Measurements from ENCODE around the gene CNIH4.

GRCh38 chr1:224411766-224412165 is 55.1 kb downstream of the CNIH4 start:
- no peak for TF ChIP-seq CTCF (conservative IDR thresholded peaks at IDR 0.05)
- TF ChIP-seq ZFX (IDR thresholded peaks at IDR 0.05), result no peak
